ENCODE results near the gene SMPD4. TPM values are rescaled to one million over a fixed set of nuclear protein-coding genes. Genes with fewer than 3 reads are reported as not detected.
A peak's percentile ranks its signal among the peaks of the same experiment; 100 is the strongest.
"Not testable (repeated sequence)": the region's sequence is repeated elsewhere in the genome, so short reads cannot be mapped to it uniquely, and the experiment has no call there.

The SMPD4 gene
- total RNA-seq, 1 experiment from 2014 or later, result 140 TPM

DNA sequence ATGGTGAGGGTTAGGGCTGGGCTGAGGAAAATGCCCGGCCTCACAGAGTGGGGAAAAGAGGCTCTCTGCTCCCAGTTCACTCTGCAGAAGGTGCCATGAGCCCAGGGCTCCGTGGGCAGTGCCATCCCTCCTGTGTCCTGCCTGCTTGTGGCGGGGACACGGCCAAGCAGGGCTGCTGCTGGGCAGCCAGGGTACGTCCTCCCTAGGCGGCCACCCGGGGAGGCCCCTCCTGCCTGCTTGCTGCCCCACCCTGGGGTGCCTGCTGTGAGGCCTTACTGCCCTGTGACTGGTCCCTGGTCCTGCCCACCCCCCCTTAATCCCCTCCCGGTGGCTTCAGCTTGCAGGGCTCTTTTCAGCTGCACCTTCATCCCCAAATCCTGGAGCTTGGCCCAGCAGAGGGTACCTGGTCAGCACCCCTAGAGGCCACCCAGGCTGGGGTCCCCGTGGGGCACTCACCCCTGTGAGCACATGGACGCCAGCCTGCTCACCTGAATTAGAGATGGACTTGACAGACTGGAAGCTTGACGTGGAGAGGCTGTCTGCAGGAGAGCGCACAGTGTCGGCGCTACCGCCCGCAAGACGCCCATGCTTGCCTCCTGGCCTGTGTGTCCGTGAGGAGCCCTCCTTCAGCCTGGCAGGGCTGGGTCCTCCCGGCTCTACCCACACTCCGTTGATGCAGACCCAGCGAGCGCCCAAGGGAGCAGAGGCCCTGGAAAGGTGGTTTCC is 39.6 kb downstream of the SMPD4 start:
- H3K36me3 Mint-ChIP-seq (ENCODE audit: insufficient read depth, unreplicated experiment); POLR2A ChIA-PET; CTCF ChIA-PET; H3K4me1 Mint-ChIP-seq (ENCODE audit: low read depth, unreplicated experiment); BruUV-seq (replicated peaks); H3K4me3 ChIP-seq (ENCODE audit: low read depth, low read length); H3K36me3 ChIP-seq (ENCODE audit: control insufficient read depth, insufficient read depth, low read length); H3K27me3 Mint-ChIP-seq (ENCODE audit: insufficient read depth, unreplicated experiment); H3K9me3 Mint-ChIP-seq (ENCODE audit: unreplicated experiment); H3K4me3 Mint-ChIP-seq (ENCODE audit: unreplicated experiment); intact Hi-C loops (cut with micrococcal nuclease; ENCODE audit: unreplicated experiment); H3K4me1 ChIP-seq; H3K9me3 ChIP-seq; H3K27ac Mint-ChIP-seq (ENCODE audit: unreplicated experiment); H3K27me3 ChIP-seq (replicated peaks; ENCODE audit: control insufficient read depth, insufficient read depth, low read length): not testable (repeated sequence)
- DNase-seq, result peak in 1 of 2 experiments; percentile 15

DNA sequence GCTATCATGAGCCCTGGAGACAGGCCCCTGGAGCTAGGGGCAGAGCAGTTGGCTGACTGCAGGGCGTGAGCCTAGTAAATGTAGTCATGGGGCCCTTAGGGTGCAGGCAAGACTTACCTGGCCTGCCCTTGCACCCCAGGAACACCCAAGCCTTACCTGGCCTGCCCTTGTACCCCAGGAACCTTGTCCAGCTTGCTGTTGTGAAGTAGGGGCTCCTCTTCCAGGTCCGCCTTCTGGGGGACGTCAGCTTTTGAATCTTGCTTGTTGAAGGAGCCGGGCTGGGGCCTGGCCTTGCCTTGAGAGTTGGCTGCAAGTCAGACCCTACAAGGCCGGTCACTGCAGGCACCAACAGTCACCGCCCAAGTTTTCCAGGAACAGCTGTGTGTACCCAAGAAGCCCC is 40.4 kb downstream of the SMPD4 start:
- H3K36me3 Mint-ChIP-seq (ENCODE audit: insufficient read depth, unreplicated experiment); H3K27me3 ChIP-seq (replicated peaks; ENCODE audit: control insufficient read depth, insufficient read depth, low read length); H3K4me1 Mint-ChIP-seq (ENCODE audit: low read depth, unreplicated experiment); POLR2A ChIA-PET; intact Hi-C loops (cut with micrococcal nuclease; ENCODE audit: unreplicated experiment); CTCF ChIA-PET; H3K9me3 ChIP-seq; H3K27ac Mint-ChIP-seq (ENCODE audit: unreplicated experiment); H3K36me3 ChIP-seq (ENCODE audit: control insufficient read depth, insufficient read depth, low read length); BruUV-seq (replicated peaks); H3K4me3 ChIP-seq (ENCODE audit: low read depth, low read length); H3K4me3 Mint-ChIP-seq (ENCODE audit: unreplicated experiment); H3K27me3 Mint-ChIP-seq (ENCODE audit: insufficient read depth, unreplicated experiment); H3K9me3 Mint-ChIP-seq (ENCODE audit: unreplicated experiment); H3K4me1 ChIP-seq: not testable (repeated sequence)
- DNase-seq, result peak in 1 of 2 experiments; percentile 11

- H3K9me3 Mint-ChIP-seq (ENCODE audit: unreplicated experiment); H3K4me3 Mint-ChIP-seq (ENCODE audit: unreplicated experiment); H3K36me3 Mint-ChIP-seq (ENCODE audit: insufficient read depth, unreplicated experiment); H3K4me1 Mint-ChIP-seq (ENCODE audit: low read depth, unreplicated experiment); H3K4me3 ChIP-seq (ENCODE audit: low read depth, low read length); H3K27ac Mint-ChIP-seq (ENCODE audit: unreplicated experiment); intact Hi-C loops (cut with micrococcal nuclease; ENCODE audit: unreplicated experiment); H3K36me3 ChIP-seq (ENCODE audit: control insufficient read depth, insufficient read depth, low read length); H3K27me3 ChIP-seq (replicated peaks; ENCODE audit: control insufficient read depth, insufficient read depth, low read length); CTCF ChIA-PET; BruUV-seq (replicated peaks); H3K9me3 ChIP-seq; H3K4me1 ChIP-seq; POLR2A ChIA-PET; H3K27me3 Mint-ChIP-seq (ENCODE audit: insufficient read depth, unreplicated experiment): not testable (repeated sequence)
- peak in 1 of 2 experiments; percentile 17 for DNase-seq
These were observed 40.9 kb downstream of the SMPD4 start for GRCh38 chr2:130140516-130140915.

- H3K4me1 ChIP-seq; H3K4me1 Mint-ChIP-seq (ENCODE audit: low read depth, unreplicated experiment); H3K27me3 Mint-ChIP-seq (ENCODE audit: insufficient read depth, unreplicated experiment); H3K9me3 ChIP-seq; H3K27ac Mint-ChIP-seq (ENCODE audit: unreplicated experiment); intact Hi-C loops (cut with micrococcal nuclease; ENCODE audit: unreplicated experiment); H3K9me3 Mint-ChIP-seq (ENCODE audit: unreplicated experiment); H3K36me3 Mint-ChIP-seq (ENCODE audit: insufficient read depth, unreplicated experiment); H3K36me3 ChIP-seq (ENCODE audit: control insufficient read depth, insufficient read depth, low read length); CTCF ChIA-PET; H3K27me3 ChIP-seq (replicated peaks; ENCODE audit: control insufficient read depth, insufficient read depth, low read length); H3K4me3 Mint-ChIP-seq (ENCODE audit: unreplicated experiment); POLR2A ChIA-PET; BruUV-seq (replicated peaks); H3K4me3 ChIP-seq (ENCODE audit: low read depth, low read length): not testable (repeated sequence)
- peak in 1 of 2 experiments; percentile 14 for DNase-seq
These were observed 41.8 kb downstream of the SMPD4 start for GRCh38 chr2:130139331-130140280.

DNA sequence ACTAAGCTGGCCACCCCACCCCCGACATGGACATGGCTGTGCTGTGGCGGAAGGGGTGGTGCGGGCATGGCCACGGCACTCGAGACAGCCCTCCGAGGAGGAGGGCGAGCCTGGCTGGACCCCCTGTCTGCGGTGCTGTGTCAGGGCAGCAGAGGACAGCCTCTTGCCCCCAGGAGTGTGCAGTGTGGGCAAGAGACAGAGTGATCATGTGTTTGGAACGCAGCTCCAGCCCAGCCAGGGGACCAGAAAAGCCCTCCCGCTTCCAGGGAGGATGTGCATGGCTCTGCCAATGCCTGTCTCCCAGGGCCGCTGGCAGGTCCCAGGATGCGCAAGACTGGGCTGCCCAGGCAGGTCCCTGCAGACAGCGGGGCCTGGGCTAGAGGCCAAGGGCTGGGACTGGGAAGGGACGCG is 42.6 kb downstream of the SMPD4 start:
- H3K4me1 Mint-ChIP-seq (ENCODE audit: low read depth, unreplicated experiment); H3K27ac Mint-ChIP-seq (ENCODE audit: unreplicated experiment); intact Hi-C loops (cut with micrococcal nuclease; ENCODE audit: unreplicated experiment); H3K4me3 Mint-ChIP-seq (ENCODE audit: unreplicated experiment); H3K36me3 Mint-ChIP-seq (ENCODE audit: insufficient read depth, unreplicated experiment); H3K9me3 ChIP-seq; H3K4me1 ChIP-seq; POLR2A ChIA-PET; H3K9me3 Mint-ChIP-seq (ENCODE audit: unreplicated experiment); H3K27me3 ChIP-seq (replicated peaks; ENCODE audit: control insufficient read depth, insufficient read depth, low read length); H3K36me3 ChIP-seq (ENCODE audit: control insufficient read depth, insufficient read depth, low read length); CTCF ChIA-PET; H3K4me3 ChIP-seq (ENCODE audit: low read depth, low read length); H3K27me3 Mint-ChIP-seq (ENCODE audit: insufficient read depth, unreplicated experiment); BruUV-seq (replicated peaks): not testable (repeated sequence)
- DNase-seq, result peak in 1 of 2 experiments; percentile 14

DNA sequence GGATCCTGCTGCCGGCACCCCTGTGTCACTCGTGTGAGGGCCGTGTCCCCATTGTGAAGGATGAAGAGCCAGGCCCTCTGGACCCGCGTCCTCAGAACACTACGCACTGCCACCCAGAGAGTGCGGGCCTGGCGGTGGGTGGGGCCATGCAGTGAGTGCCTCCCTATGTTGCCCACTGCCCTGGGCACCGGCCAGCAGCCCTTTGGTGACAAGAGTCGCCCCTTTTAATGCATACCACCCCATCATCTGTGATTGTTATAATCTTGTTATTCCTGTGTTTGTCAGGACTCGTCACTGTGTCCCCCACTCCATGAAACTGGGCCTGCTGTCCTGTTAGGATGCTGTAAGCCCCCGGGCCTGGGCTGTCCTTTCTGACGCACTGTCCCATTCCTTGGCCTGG is 43.1 kb downstream of the SMPD4 start:
- DNase-seq, result peak in 1 of 2 experiments; percentile 7
- H3K27ac Mint-ChIP-seq (ENCODE audit: unreplicated experiment); H3K4me1 Mint-ChIP-seq (ENCODE audit: low read depth, unreplicated experiment); POLR2A ChIA-PET; intact Hi-C loops (cut with micrococcal nuclease; ENCODE audit: unreplicated experiment); H3K9me3 ChIP-seq; H3K27me3 Mint-ChIP-seq (ENCODE audit: insufficient read depth, unreplicated experiment); BruUV-seq (replicated peaks); CTCF ChIA-PET; H3K4me1 ChIP-seq; H3K4me3 ChIP-seq (ENCODE audit: low read depth, low read length); H3K27me3 ChIP-seq (replicated peaks; ENCODE audit: control insufficient read depth, insufficient read depth, low read length); H3K36me3 ChIP-seq (ENCODE audit: control insufficient read depth, insufficient read depth, low read length); H3K9me3 Mint-ChIP-seq (ENCODE audit: unreplicated experiment); H3K36me3 Mint-ChIP-seq (ENCODE audit: insufficient read depth, unreplicated experiment); H3K4me3 Mint-ChIP-seq (ENCODE audit: unreplicated experiment): not testable (repeated sequence)

GRCh38 chr2:130137118-130137517 is 44.3 kb downstream of the SMPD4 start:
- intact Hi-C loops (cut with micrococcal nuclease; ENCODE audit: unreplicated experiment); H3K27ac Mint-ChIP-seq (ENCODE audit: unreplicated experiment); BruUV-seq (replicated peaks); H3K27me3 Mint-ChIP-seq (ENCODE audit: insufficient read depth, unreplicated experiment); H3K4me1 ChIP-seq; H3K27me3 ChIP-seq (replicated peaks; ENCODE audit: control insufficient read depth, insufficient read depth, low read length); POLR2A ChIA-PET; H3K4me1 Mint-ChIP-seq (ENCODE audit: low read depth, unreplicated experiment); CTCF ChIA-PET; H3K9me3 ChIP-seq; H3K36me3 ChIP-seq (ENCODE audit: control insufficient read depth, insufficient read depth, low read length); H3K36me3 Mint-ChIP-seq (ENCODE audit: insufficient read depth, unreplicated experiment); H3K9me3 Mint-ChIP-seq (ENCODE audit: unreplicated experiment); H3K4me3 Mint-ChIP-seq (ENCODE audit: unreplicated experiment); H3K4me3 ChIP-seq (ENCODE audit: low read depth, low read length): not testable (repeated sequence)
- DNase-seq, result peak in 1 of 2 experiments; percentile 30
